Activated naive CD8-positive, alpha-beta T cell treated with anti-CD3 and anti-CD28 coated beads, Interleukin-2, amount 50 U/mL, for 24 hours (primary cell): ENCODE measurements around the gene FNBP1L.

Source experiments
- ATAC-seq: fragments of 150-1000 bp; cut with Tn5 transposase; one replicate; pipeline ENCODE4 v1.10.0; 2021
- DNase-seq: peaks from one replicate; pipeline ENCODE4 v3.0.0; 2021
- H3K27ac Mint-ChIP-seq: one replicate; pipeline ENCODE4 v1.8.0; 2021; ENCODE audit warnings: mild to moderate bottlenecking, mixed read lengths
- H3K27me3 Mint-ChIP-seq: one replicate; pipeline ENCODE4 v1.8.0; 2021; ENCODE audit warnings: mixed read lengths
- H3K36me3 Mint-ChIP-seq: one replicate; pipeline ENCODE4 v1.8.0; 2021; ENCODE audit warnings: low read depth, mixed read lengths
- H3K4me1 Mint-ChIP-seq: one replicate; pipeline ENCODE4 v1.8.0; 2021; ENCODE audit warnings: mixed read lengths
- H3K4me3 Mint-ChIP-seq: one replicate; pipeline ENCODE4 v1.8.0; 2021; ENCODE audit warnings: mild to moderate bottlenecking, moderate library complexity, mixed read lengths
- H3K9me3 Mint-ChIP-seq: one replicate; pipeline ENCODE4 v1.8.0; 2021; ENCODE audit warnings: mixed read lengths

Gene FNBP1L

DNA sequence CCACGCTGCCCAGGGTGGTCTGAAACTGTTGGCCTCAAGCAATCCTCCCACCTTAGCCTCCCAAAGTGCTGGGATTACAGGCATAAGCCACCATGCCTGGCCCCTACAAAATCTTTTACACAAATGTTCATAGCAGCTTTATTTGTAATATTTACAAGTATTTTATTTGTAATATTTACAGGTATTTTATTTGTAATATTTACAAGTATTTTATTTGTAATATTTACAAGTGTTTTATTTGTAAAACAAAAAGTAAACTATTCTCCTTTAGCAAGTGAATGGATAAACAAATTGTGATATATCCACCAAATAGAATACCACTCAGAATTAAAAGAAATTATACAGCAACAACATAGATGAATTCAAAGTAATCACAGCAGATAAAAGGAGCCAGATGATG is 11.4 kb upstream of the FNBP1L start:
- ATAC-seq, result no peak
- no peaks in the 10 kb centered on the region for H3K4me1 Mint-ChIP-seq
- peaks cover 18% of the 10 kb centered on the region for H3K27me3 Mint-ChIP-seq

DNA sequence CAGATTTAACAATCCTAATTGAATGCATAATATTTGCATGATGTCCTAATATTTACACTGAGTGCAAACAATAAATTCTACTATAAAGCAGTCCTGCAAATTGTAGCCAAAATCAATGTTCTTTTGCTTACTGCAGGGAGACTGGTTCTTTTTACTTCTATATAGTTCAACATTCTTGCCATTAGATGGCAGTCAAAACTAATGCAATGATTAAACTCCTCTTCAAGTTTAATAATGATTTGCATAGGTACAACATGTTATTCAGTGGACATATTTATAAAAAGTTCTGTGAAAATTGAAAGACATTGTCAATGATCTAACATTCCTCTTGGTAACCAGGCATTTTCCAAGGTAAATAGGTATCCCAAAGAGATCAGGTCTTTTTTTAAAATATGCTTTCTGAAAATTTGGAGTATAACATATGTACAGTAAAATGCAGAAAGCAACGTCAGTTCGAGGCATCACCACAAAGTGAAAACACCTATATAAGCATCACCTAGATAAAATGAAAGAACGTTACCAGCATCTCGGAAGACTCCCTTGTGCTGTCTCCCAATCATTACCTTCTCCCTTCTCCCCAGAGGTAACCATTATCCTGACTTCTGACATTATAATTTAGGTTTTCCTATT is 9.8 kb upstream of the FNBP1L start:
- H3K27ac Mint-ChIP-seq, result no peak overlapping the region
- no peaks in the 10 kb centered on the region for H3K9me3 Mint-ChIP-seq
- H3K4me3 Mint-ChIP-seq, result no peak overlapping the region
- DNase-seq (no peak), ATAC-seq (no peak)
- H3K4me1 Mint-ChIP-seq, result no peaks in the 10 kb centered on the region
- peaks cover 18% of the 10 kb centered on the region for H3K27me3 Mint-ChIP-seq
- no peaks in the 10 kb centered on the region for H3K36me3 Mint-ChIP-seq

More for the DNA sequence above, 11.4 kb upstream of the FNBP1L start:
- Mint-ChIP-seq H3K9me3 (no peaks in the 10 kb centered on the region), H3K27ac (no peak overlapping the region), H3K4me3 (no peak overlapping the region), H3K36me3 (no peaks in the 10 kb centered on the region)
- no peak for DNase-seq

- H3K4me1 Mint-ChIP-seq, result no peaks in the 10 kb centered on the region
- H3K4me3 Mint-ChIP-seq, result no peak overlapping the region
- peaks cover 18% of the 10 kb centered on the region for H3K27me3 Mint-ChIP-seq
- DNase-seq (no peak), ATAC-seq (no peak)
- no peak overlapping the region for H3K27ac Mint-ChIP-seq
- no peaks in the 10 kb centered on the region for H3K36me3 Mint-ChIP-seq
- H3K9me3 Mint-ChIP-seq, result no peaks in the 10 kb centered on the region
These were observed 9.2 kb upstream of the FNBP1L start for GRCh38 chr1:93438716-93439115.

- Mint-ChIP-seq H3K27me3 (peaks cover 16% of the 10 kb centered on the region), H3K9me3 (no peaks in the 10 kb centered on the region), H3K27ac (no peak overlapping the region), H3K4me1 (no peaks in the 10 kb centered on the region), H3K36me3 (no peaks in the 10 kb centered on the region), H3K4me3 (no peak overlapping the region)
- ATAC-seq, result no peak
- DNase-seq, result no peak
These were observed 7.6 kb upstream of the FNBP1L start for GRCh38 chr1:93440272-93440671.

DNA sequence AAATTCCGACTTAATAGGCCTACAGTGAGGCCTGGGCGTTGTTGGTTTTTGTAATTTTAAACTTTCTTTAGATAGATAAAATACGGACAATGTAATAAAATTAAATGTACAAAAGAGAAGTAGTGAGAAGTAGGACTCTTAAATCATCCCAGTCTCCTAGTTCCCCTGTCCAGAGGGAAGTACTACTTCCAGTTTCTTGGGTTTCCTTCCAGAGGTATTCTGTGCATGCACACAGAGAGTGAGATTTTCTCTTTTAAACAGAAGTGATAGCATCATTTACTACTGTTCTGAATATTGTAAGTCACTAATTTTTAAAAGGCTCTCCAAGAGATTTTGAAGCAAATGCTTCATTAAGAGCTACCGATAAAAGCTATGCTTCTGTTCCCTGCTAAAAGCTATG is 7.2 kb upstream of the FNBP1L start:
- Mint-ChIP-seq H3K27ac (no peak overlapping the region), H3K9me3 (no peaks in the 10 kb centered on the region), H3K4me1 (no peaks in the 10 kb centered on the region), H3K4me3 (no peak overlapping the region), H3K36me3 (no peaks in the 10 kb centered on the region), H3K27me3 (peaks cover 20% of the 10 kb centered on the region)
- ATAC-seq, result no peak
- no peak for DNase-seq

DNA sequence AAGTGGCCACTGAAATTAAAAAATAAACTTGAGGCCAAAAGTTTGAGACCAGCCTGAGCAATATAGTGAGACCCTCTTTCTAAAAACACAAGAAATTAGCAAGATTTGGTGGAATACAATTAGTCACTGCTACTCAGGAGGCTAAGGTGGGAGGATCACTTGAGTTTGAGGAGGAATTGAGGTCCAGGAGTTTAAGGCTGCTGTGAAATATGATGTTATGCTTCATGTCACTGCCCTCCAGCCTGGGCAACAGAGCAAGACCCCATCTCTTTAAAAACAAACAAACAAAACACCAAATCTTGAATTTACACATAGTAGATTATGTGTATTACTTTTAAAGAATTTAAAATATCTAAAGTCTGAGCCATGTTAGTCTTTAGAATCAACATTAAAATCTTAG is 6.3 kb upstream of the FNBP1L start:
- Mint-ChIP-seq H3K27ac (no peak overlapping the region), H3K27me3 (peaks cover 27% of the 10 kb centered on the region), H3K36me3 (no peaks in the 10 kb centered on the region), H3K9me3 (no peaks in the 10 kb centered on the region), H3K4me1 (no peaks in the 10 kb centered on the region), H3K4me3 (no peak overlapping the region)
- ATAC-seq, result no peak
- DNase-seq, result no peak

- Mint-ChIP-seq H3K27ac (no peak overlapping the region), H3K4me1 (peaks cover 4% of the 10 kb centered on the region), H3K4me3 (no peak overlapping the region), H3K27me3 (peaks cover 29% of the 10 kb centered on the region), H3K9me3 (no peaks in the 10 kb centered on the region), H3K36me3 (no peaks in the 10 kb centered on the region)
- DNase-seq (no peak), ATAC-seq (no peak)
These were observed 5.8 kb upstream of the FNBP1L start for GRCh38 chr1:93442008-93442666.

- H3K4me3 Mint-ChIP-seq, result no peak overlapping the region
- ATAC-seq (no peak), DNase-seq (no peak)
- H3K27me3 Mint-ChIP-seq, result peaks cover 32% of the 10 kb centered on the region
- H3K36me3 Mint-ChIP-seq, result no peaks in the 10 kb centered on the region
- peaks cover 9% of the 10 kb centered on the region for H3K4me1 Mint-ChIP-seq
- no peaks in the 10 kb centered on the region for H3K9me3 Mint-ChIP-seq
- no peak overlapping the region for H3K27ac Mint-ChIP-seq
These were observed 5.2 kb upstream of the FNBP1L start for GRCh38 chr1:93442741-93443140.

DNA sequence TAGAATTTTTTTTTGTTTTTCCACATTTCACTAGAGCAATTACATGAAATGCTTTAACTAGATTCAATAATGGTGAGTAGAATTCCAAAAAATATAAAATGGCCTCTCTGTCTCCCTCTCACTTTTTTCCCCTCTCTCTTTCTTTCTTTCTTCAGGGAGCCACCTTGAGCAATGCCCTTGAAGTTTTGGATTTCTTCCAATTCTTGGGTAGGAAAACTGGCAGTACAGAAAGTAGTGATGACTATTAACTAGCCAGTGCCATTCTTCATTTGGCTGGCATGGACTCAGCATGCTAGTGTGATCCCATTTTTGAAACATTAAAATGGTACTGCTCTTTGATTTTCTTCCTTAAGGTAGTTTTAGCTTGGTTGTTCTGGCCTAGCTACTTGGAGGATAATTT is 4.5 kb upstream of the FNBP1L start:
- Mint-ChIP-seq H3K27ac (no peak overlapping the region), H3K36me3 (no peaks in the 10 kb centered on the region), H3K9me3 (no peaks in the 10 kb centered on the region), H3K27me3 (peaks cover 30% of the 10 kb centered on the region), H3K4me3 (no peak overlapping the region), H3K4me1 (peaks cover 9% of the 10 kb centered on the region)
- ATAC-seq, result no peak
- DNase-seq, result no peak

- Mint-ChIP-seq H3K36me3 (no peaks in the 10 kb centered on the region), H3K4me1 (peaks cover 17% of the 10 kb centered on the region), H3K9me3 (no peaks in the 10 kb centered on the region), H3K27ac (no peak overlapping the region), H3K27me3 (peaks cover 51% of the 10 kb centered on the region), H3K4me3 (peak overlapping the region; percentile 81)
- ATAC-seq, result no peak
- DNase-seq, result no peak
These were observed 974 bp upstream of the FNBP1L start for GRCh38 chr1:93446837-93447451.

- H3K27ac Mint-ChIP-seq, result no peak overlapping the region
- H3K4me1 Mint-ChIP-seq, result peaks cover 17% of the 10 kb centered on the region
- H3K4me3 Mint-ChIP-seq, result peak overlapping the region; percentile 82
- DNase-seq, result no peak
- no peaks in the 10 kb centered on the region for H3K36me3 Mint-ChIP-seq
- ATAC-seq, result peak; percentile 38
- H3K9me3 Mint-ChIP-seq, result no peaks in the 10 kb centered on the region
- H3K27me3 Mint-ChIP-seq, result peaks cover 56% of the 10 kb centered on the region
These were observed 519 bp downstream of the FNBP1L start for GRCh38 chr1:93448292-93448982.

DNA sequence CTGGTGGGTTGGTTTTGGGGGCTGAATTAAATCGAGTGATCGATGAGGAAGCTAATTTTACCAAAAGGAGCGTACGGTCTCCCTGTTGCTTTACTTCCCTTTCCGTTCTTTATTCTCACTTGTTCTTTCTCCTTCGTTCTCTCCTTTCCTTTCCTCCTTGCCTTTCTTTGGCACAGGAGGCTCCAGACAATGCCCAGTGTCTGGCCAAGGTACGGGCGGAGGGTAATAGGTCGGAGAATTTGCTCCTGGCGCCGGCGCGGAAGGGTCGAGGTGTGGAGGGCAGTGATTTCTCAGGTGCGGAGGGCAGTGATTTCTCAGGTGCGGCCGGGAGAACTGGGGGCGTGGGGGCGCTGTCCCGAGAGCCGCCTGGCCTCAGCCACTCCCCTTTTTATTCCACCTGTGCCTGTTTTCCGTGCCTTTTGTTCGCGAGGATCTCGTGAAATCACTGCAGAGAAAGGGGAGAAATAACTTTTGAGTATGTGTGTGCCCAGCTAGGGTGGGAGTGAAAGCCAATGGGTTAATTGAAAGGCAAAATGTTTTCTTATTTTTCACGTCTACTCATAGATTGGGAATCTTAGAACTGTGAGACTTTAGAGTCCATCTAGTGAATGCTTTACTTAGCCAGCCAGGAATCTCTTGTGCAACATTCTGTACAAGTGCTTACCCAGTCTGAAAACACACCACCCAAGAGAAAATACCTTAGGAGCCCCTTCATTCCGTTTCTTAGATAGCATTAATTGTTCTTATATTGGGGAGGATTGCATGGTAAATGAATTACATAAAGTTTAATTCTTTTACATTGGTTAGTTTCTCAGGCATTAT is 1.3 kb downstream of the FNBP1L start:
- H3K36me3 Mint-ChIP-seq, result no peaks in the 10 kb centered on the region

GRCh38 chr1:93450321-93450720 is 2.4 kb downstream of the FNBP1L start:
- peaks cover 64% of the 10 kb centered on the region for H3K27me3 Mint-ChIP-seq
- H3K36me3 Mint-ChIP-seq, result no peaks in the 10 kb centered on the region

More for the DNA sequence above, 1.3 kb downstream of the FNBP1L start:
- DNase-seq (no peak), ATAC-seq (no peak)
- Mint-ChIP-seq H3K4me3 (peak overlapping the region; percentile 82), H3K27me3 (peaks cover 60% of the 10 kb centered on the region), H3K27ac (no peak overlapping the region), H3K9me3 (no peaks in the 10 kb centered on the region), H3K4me1 (peaks cover 17% of the 10 kb centered on the region)

DNA sequence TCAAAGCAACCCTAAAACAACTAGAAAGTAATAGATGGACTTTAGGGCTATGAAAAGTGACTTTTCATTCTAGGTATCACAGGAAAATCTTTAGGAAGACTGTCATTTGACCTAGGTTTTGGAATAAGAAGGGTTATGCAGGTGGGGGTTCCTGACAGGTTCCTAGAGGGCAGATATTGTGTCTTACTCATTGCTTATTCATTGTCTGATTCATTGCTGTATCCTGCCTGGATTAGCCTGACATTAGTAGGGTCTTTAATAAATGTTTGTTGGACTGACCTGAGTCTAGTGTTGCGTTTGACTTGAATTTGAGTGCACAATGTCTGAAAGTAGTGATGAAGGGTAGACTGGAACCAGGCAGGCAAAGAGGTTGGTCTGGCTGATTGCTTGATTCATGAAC is 6.0 kb downstream of the FNBP1L start:
- ATAC-seq, result no peak
- H3K36me3 Mint-ChIP-seq, result no peaks in the 10 kb centered on the region
- H3K27ac Mint-ChIP-seq, result no peak overlapping the region
- H3K27me3 Mint-ChIP-seq, result peaks cover 37% of the 10 kb centered on the region
- H3K4me3 Mint-ChIP-seq, result no peak overlapping the region
- no peaks in the 10 kb centered on the region for H3K9me3 Mint-ChIP-seq
- DNase-seq, result no peak
- peaks cover 6% of the 10 kb centered on the region for H3K4me1 Mint-ChIP-seq

More at GRCh38 chr1:93450321-93450720, 2.4 kb downstream of the FNBP1L start:
- H3K9me3 Mint-ChIP-seq, result no peaks in the 10 kb centered on the region
- ATAC-seq (no peak), DNase-seq (no peak)
- H3K4me1 Mint-ChIP-seq, result peaks cover 17% of the 10 kb centered on the region
- H3K4me3 Mint-ChIP-seq, result no peak overlapping the region
- no peak overlapping the region for H3K27ac Mint-ChIP-seq
